Measurements from ENCODE around the gene DDX24. TPM values are rescaled to one million over a fixed set of nuclear protein-coding genes. Genes with fewer than 3 reads are reported as not detected.

The DDX24 gene
- total RNA-seq, 1 experiment from 2014 or later: 174 TPM

GRCh38 chr14:94029671-94030203, 51.3 kb downstream of the DDX24 start:
- DNase-seq (ENCODE audit: low spot score): no peak
- H3K4me3 Mint-ChIP-seq: no peak overlapping the region
- peaks cover 3% of the 10 kb centered on the region for H3K4me1 Mint-ChIP-seq
- H3K27me3 Mint-ChIP-seq (ENCODE audit: low read depth): no peaks in the 10 kb centered on the region
- no peak for TF ChIP-seq OVOL2 (CRISPR knock-in tag; IDR thresholded peaks at IDR 0.05; ENCODE audit: borderline replicate concordance)
- H3K27ac Mint-ChIP-seq: no peak overlapping the region; the same call in 1 of the 2 replicates
- H3K36me3 Mint-ChIP-seq: peaks cover 16% of the 10 kb centered on the region
- no peak for ATAC-seq
- POLR2A ChIA-PET: no interaction called here
- H3K9me3 Mint-ChIP-seq: peaks cover 15% of the 10 kb centered on the region
- CTCF ChIA-PET: interaction anchor here (0.6 kb wide), 1 partner anchor 832 kb away, joined by 3 read pairs; no protein-coding TSS in a partner anchor

GRCh38 chr14:94029265-94029664, 51.7 kb downstream of the DDX24 start:
- TF ChIP-seq TEAD4 (CRISPR knock-in tag; IDR thresholded peaks at IDR 0.05) (no peak), ZNF512 (CRISPR knock-in tag; IDR thresholded peaks at IDR 0.05; ENCODE audit: borderline replicate concordance) (no peak), PRRX2 (CRISPR knock-in tag; IDR thresholded peaks at IDR 0.05) (no peak), CREM (CRISPR knock-in tag; IDR thresholded peaks at IDR 0.05) (no peak), FOXJ3 (CRISPR knock-in tag; IDR thresholded peaks at IDR 0.05; ENCODE audit: borderline replicate concordance) (no peak), ESRRA (CRISPR knock-in tag; IDR thresholded peaks at IDR 0.05; ENCODE audit: borderline replicate concordance) (no peak), JUN (CRISPR knock-in tag; IDR thresholded peaks at IDR 0.05) (no peak), CTCF (IDR thresholded peaks at IDR 0.05) (no peak), TP53 (CRISPR knock-in tag; IDR thresholded peaks at IDR 0.05) (no peak), OVOL2 (CRISPR knock-in tag; IDR thresholded peaks at IDR 0.05; ENCODE audit: borderline replicate concordance) (no peak), EMX1 (CRISPR knock-in tag; IDR thresholded peaks at IDR 0.05) (no peak), GABPB1 (CRISPR knock-in tag; IDR thresholded peaks at IDR 0.05) (no peak), KAT7 (CRISPR knock-in tag; IDR thresholded peaks at IDR 0.05; ENCODE audit: borderline replicate concordance) (no peak), STAT6 (CRISPR knock-in tag; conservative IDR thresholded peaks at IDR 0.05; ENCODE audit: low read depth) (no peak), ZBTB21 (CRISPR knock-in tag; IDR thresholded peaks at IDR 0.05; ENCODE audit: borderline replicate concordance) (no peak), ZNF219 (CRISPR knock-in tag; IDR thresholded peaks at IDR 0.05; ENCODE audit: borderline replicate concordance) (no peak), MXD4 (CRISPR knock-in tag; IDR thresholded peaks at IDR 0.05; ENCODE audit: borderline replicate concordance) (no peak), NFYB (CRISPR knock-in tag; conservative IDR thresholded peaks at IDR 0.05; ENCODE audit: low read depth) (no peak), NR2C2 (CRISPR knock-in tag; IDR thresholded peaks at IDR 0.05) (no peak)
- Mint-ChIP-seq H3K4me3 (no peak overlapping the region), H3K4me1 (peaks cover 3% of the 10 kb centered on the region), H3K9me3 (peaks cover 11% of the 10 kb centered on the region), H3K36me3 (peaks cover 11% of the 10 kb centered on the region), H3K27me3 (ENCODE audit: low read depth) (no peaks in the 10 kb centered on the region), H3K27ac (no peak overlapping the region; the same call in 1 of the 2 replicates)
- ChIA-PET CTCF (interaction anchor here (1.1 to 2.8 kb wide), 3 partner anchors 100 to 151 kb away, joined by 3 to 18 read pairs (median 4); no protein-coding TSS in a partner anchor), POLR2A (no interaction called here)
- no peak for DNase-seq (ENCODE audit: low spot score)
- ATAC-seq: no peak

All from WTC11 (cell line).